ENCODE measurements around the gene NOC2L.

DNA sequence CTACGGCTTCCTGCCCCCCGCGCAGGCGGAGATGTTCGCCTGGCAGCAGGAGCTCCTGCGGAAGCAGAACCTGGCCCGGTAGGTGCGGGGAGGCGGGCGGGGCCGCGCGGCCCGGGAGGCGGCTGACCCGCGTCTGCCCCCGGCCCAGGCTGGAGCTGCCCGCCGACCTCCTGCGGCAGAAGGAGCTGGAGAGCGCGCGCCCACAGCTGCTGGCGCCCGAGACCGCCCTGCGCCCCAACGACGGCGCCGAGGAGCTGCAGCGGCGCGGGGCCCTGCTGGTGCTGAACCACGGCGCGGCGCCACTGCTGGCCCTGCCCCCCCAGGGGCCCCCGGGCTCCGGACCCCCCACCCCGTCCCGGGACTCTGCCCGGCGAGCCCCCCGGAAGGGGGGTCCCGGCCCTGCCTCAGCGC, 16.6 kb downstream of the NOC2L start:
- TF ChIP-seq, protein P1, sequence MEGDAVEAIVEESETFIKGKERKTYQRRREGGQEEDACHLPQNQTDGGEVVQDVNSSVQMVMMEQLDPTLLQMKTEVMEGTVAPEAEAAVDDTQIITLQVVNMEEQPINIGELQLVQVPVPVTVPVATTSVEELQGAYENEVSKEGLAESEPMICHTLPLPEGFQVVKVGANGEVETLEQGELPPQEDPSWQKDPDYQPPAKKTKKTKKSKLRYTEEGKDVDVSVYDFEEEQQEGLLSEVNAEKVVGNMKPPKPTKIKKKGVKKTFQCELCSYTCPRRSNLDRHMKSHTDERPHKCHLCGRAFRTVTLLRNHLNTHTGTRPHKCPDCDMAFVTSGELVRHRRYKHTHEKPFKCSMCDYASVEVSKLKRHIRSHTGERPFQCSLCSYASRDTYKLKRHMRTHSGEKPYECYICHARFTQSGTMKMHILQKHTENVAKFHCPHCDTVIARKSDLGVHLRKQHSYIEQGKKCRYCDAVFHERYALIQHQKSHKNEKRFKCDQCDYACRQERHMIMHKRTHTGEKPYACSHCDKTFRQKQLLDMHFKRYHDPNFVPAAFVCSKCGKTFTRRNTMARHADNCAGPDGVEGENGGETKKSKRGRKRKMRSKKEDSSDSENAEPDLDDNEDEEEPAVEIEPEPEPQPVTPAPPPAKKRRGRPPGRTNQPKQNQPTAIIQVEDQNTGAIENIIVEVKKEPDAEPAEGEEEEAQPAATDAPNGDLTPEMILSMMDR (IDR thresholded peaks at IDR 0.05): no peak
- no peak for TF ChIP-seq POLR2AphosphoS5 (IDR thresholded peaks at IDR 0.05)

All from esophagus muscularis mucosa (tissue), 3 donors.